Measurements from ENCODE around the gene NTPCR.
"Not testable (repeated sequence)": the region's sequence is repeated elsewhere in the genome, so short reads cannot be mapped to it uniquely, and the experiment has no call there.

NTPCR gene

GRCh38 chr1:232950197-232951176 is at the start of gene NTPCR:
NTPCR (plus strand) TSS chr1:232950611; CDS start chr1:232950711, 100 bp downstream.
- peak; percentile 84 for FAIRE-seq

- FAIRE-seq, result no peak
Measured at GRCh38 chr1:232900818-232901217, 49.6 kb upstream of the NTPCR start.

- FAIRE-seq, result no peak
Measured at GRCh38 chr1:232901255-232901654, 49.2 kb upstream of the NTPCR start.

- no peak for FAIRE-seq
Measured at GRCh38 chr1:232902774-232903350, 47.5 kb upstream of the NTPCR start.

- FAIRE-seq, result no peak
Measured at GRCh38 chr1:232904131-232904530, 46.3 kb upstream of the NTPCR start.

- no peak for FAIRE-seq
Measured at GRCh38 chr1:232904566-232904965, 45.8 kb upstream of the NTPCR start.

GRCh38 chr1:232905331-232906034 is 44.9 kb upstream of the NTPCR start:
- FAIRE-seq, result no peak

- no peak for FAIRE-seq
Measured at GRCh38 chr1:232906441-232906840, 44.0 kb upstream of the NTPCR start.

- FAIRE-seq, result no peak
Measured at GRCh38 chr1:232908831-232909230, 41.6 kb upstream of the NTPCR start.

GRCh38 chr1:232909752-232910151 is 40.7 kb upstream of the NTPCR start:
- FAIRE-seq, result no peak

- FAIRE-seq, result no peak
Measured at GRCh38 chr1:232911027-232911599, 39.3 kb upstream of the NTPCR start.

- FAIRE-seq, result no peak
Measured at GRCh38 chr1:232912845-232913580, 37.4 kb upstream of the NTPCR start.

GRCh38 chr1:232914271-232914670 is 36.1 kb upstream of the NTPCR start:
- FAIRE-seq, result not testable (repeated sequence)

GRCh38 chr1:232915212-232915611 is 35.2 kb upstream of the NTPCR start:
- no peak for FAIRE-seq

- no peak for FAIRE-seq
Measured at GRCh38 chr1:232917053-232917452, 33.4 kb upstream of the NTPCR start.

- FAIRE-seq, result no peak
Measured at GRCh38 chr1:232921381-232921780, 29.0 kb upstream of the NTPCR start.

GRCh38 chr1:232922485-232922884 is 27.9 kb upstream of the NTPCR start:
- no peak for FAIRE-seq

GRCh38 chr1:232923739-232924386 is 26.5 kb upstream of the NTPCR start:
- no peak for FAIRE-seq

GRCh38 chr1:232924874-232925273 is 25.5 kb upstream of the NTPCR start:
- no peak for FAIRE-seq

- no peak for FAIRE-seq
Measured at GRCh38 chr1:232925421-232926220, 24.8 kb upstream of the NTPCR start.

- not testable (repeated sequence) for FAIRE-seq
Measured at GRCh38 chr1:232927166-232927565, 23.2 kb upstream of the NTPCR start.

Measured in A204.1 (cell line).